GM21390 (cell line): Measurements from ENCODE around the gene TBC1D10A.
"Not testable (repeated sequence)": the region's sequence is repeated elsewhere in the genome, so short reads cannot be mapped to it uniquely, and the experiment has no call there.

Source experiments
- ATAC-seq: cut with Tn5 transposase; IDR thresholded peaks from one replicate; pipeline ENCODE4 v1.9.1; 2021; ENCODE audit not compliant: unreplicated experiment

Gene TBC1D10A

GRCh38 chr22:30347255-30347892 lies 20.6 kb upstream of the TBC1D10A start:
- no peak for ATAC-seq

DNA sequence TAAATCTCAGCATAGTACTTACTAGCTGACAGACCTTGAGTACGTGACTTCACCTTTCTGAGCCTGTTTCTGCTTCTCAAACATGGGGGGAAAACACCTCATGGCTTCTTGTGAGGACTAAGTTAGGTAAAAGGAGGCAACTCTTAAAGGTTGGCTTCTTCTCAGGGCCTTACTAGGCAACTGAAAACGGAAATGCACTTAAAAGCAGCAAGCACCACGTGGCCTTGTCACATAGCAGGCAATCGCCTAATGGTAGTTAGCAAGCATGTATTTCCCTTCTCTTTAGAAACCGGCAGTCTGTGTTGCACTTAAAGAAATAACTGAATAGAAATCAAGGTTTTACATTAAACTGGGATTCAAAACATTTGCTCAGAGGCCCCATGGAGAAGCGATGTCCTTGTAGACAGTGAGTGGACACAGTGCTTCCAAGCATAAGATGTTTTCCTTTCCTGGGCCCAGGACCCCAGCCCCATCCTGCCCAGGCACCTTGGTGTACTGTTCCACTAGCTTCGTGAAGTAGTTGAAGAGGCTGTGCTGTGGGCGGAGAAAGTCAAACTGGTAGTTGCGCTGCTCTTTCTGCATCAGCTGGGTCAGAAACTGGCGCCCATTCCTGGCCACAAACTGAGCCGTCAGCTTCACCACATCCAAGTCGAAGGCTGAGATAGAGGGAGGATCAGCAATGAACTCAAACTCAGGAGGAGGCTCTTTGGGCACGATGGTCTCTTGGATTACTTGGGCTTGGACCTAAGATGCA lies 17.9 kb upstream of the TBC1D10A start:
- ATAC-seq: no peak

- ATAC-seq: no peak
Observed at GRCh38 chr22:30340911-30341685, 14.4 kb upstream of the TBC1D10A start.

DNA sequence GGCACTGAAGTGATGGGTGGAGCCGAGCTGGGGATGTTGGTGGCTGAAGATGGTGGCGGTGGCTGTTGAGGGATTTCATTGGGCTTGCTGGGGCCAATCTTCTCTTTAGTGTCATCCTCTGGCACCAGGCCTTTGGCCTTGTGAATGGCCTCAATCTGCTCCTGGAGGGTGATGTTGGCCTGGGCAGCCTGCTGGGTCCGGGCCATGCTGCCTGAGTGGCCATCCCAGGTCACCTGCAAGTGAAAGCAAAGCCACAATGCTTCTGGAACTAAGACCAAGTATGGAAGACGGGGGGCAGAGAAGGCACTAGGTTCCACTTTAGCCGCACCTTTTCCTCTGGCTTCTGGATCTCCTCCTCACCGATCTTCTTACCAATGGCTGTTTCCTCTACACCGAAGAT lies 12.1 kb upstream of the TBC1D10A start:
- ATAC-seq: no peak

- not testable (repeated sequence) for ATAC-seq
Observed at GRCh38 chr22:30338341-30338740, 11.6 kb upstream of the TBC1D10A start.

DNA sequence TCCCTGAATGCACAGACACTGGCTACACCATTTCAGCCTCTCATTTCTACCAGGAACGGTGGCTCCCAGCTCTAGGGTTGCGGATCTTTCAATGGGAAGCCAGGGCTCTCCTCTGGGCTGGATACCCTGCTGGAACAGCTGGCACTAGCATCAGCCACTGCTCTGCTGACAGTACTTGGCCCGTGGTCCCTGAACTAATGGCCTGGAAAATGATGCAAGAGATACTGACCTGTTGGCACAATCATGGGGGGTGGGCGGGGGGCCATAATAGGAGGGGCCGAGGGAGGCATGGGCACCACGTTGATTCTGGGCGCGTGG lies 10.7 kb upstream of the TBC1D10A start:
- ATAC-seq: no peak

DNA sequence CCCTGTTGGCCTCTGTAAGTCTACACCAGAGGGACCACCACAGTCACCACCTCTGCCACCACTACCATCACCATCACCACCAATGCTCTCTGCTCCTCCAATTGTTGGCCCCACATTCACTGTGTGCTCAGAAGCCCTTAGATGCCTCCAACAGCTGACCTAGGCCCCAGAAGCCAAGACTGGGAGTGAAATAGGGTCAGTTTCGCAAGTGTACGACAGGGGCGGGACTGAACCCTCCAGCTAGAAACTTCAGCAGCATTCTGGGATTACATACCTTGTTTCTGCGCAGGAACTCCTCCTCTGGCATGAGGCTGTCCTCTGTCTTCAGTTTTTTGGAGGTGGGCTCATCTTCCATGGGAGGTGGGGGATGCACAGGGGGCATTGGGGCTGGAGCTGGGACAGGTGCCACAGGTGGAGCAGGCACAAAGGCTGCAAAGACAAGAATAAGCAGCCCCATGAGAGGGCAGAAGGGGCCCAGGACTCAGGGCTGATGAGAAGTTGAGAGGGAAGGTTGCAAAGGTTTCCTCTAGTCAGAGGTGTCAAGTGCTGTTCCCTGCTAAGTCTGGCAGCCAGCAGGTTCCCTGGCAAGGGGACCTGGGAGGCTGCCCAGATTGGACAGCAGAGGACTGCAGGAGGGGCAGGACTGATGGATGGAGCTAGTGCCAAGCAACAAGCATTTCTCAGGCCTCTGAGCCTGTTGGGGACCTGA lies 10.2 kb upstream of the TBC1D10A start:
- no peak for ATAC-seq

GRCh38 chr22:30335236-30335635 lies 8.5 kb upstream of the TBC1D10A start:
- no peak for ATAC-seq

DNA sequence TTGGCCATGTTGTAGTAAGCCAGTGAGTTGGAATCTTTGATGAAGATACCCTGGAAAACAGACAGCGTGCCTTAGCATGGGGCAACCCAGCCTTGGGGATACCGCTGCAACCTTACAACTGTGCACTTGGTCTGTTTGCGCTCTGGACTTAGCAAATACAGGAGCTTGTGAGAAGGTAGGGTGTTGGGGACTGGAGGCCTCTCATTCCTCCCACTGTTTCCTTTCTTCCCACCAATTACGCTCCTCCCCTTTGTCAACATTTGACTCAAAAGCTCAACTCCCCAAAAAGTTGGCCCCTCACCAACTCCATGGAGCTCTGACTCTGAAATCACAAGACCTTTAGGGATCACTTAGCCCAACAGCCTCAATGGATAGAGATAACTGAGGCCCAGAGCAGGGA lies 7.9 kb upstream of the TBC1D10A start:
- ATAC-seq: no peak

DNA sequence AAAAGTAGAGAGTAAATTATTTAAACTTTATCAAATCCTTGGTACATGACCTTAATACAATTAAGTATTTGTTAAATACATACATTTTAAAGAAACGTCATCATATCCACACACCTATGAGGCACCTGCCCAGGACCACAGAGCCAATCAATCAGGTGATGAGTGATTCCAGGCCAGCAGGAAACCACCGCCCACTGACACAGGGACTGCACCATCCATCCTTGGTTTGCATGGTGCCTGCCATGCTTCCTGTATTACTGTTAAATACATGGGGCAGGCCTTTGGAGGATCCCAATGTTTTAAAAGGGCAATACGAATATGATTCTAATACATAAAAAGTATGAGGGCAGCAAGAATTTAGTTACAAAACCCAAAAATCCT lies 7.0 kb upstream of the TBC1D10A start:
- ATAC-seq: no peak

GRCh38 chr22:30332994-30333706 lies 6.4 kb upstream of the TBC1D10A start:
- no peak for ATAC-seq

- ATAC-seq: no peak
Observed at GRCh38 chr22:30332551-30332950, 5.8 kb upstream of the TBC1D10A start.

- ATAC-seq: no peak
Observed at GRCh38 chr22:30328466-30329049, 1.8 kb upstream of the TBC1D10A start.

DNA sequence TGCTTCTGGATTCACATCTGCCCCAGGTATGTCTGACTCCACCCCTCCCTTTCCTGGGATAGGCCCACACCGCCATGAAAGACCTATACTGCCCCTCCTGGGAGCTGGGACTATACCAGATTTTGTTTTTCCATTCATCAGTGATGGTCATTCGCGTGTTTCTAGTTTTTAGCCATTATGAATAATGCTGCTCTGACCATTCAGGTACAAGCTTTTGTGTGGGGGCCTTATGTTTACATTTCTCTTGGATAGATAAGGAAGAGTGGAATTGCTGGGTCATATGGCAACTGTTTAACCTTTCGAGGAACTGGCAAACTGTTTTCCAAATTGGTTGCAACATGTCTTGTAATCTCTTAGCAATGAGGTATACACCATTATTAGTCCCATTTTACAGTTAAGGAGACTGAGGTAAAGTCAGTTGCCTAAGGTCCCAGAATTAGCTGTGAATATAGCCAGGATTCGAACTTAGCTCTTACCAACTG lies 1.2 kb upstream of the TBC1D10A start:
- no peak for ATAC-seq

GRCh38 chr22:30326255-30326705 lies 461 bp downstream of the TBC1D10A start:
- no peak for ATAC-seq

DNA sequence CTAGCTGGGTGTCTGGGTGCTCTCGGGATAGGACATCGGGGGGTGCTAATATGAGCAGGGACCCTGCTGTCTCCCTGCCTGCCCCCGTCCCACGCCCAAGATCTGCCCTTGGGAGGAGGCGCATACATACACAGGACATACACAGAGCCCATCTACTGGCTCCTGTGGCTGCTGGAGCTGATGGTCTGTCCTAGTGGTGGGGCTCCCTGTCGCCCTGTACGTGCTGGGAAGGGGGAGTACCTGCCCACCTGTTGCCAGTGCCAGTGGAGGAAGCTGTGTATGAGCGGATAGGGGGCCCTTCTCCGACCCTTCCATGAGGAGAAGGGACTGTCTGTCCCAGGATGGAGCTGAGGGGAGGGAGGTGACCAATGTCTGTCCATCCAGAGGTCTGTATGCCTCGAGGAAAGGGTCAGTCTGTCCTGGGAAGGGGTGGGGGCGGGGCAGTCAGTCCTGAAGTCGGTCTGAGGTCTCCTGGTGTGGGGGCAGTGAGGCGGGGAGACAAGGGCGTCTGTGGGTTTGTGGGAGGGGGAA lies 952 bp downstream of the TBC1D10A start:
- no peak for ATAC-seq

GRCh38 chr22:30325065-30325720 lies 1.5 kb downstream of the TBC1D10A start:
- ATAC-seq: no peak

DNA sequence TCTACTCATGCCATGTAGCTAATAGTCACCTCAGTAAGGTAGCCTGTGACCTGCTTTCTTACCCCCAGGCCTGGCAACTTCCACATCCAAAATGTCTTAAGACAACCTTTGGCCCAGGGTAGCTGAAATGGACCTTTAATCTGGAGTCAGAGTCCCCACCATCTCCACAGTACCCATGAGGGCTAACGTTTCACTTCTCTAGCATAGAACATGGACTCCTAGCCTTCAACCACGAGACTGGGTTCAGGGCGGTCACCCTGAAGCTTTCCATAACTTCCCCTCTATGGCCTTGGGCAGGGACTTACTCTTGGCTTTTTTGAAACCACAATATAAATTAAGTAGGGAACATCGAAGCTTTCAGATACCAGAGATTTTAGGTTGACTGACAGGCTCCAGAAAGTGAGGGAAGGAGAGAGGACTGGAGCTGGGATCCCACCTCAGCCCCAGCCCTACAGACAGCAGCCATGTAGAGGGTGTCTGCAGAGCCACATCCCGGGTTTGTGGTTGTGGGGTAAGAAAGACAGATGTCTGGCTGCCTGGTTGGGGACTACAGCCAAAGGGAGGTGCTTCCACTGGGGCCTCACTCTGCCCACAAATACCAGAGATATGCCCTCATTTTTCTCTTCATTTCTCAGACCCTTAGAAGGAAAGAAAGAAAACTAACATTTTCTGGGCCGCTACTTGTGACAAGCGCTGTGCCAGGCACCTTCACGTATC lies 2.6 kb downstream of the TBC1D10A start:
- ATAC-seq: no peak

- ATAC-seq: no peak
Observed at GRCh38 chr22:30323246-30323645, 3.5 kb downstream of the TBC1D10A start.
